Iris pigment epithelial cell (primary cell): Measurements from ENCODE around the gene FAM168B.
A peak's percentile ranks its signal among the peaks of the same experiment; 100 is the strongest.
"Not testable (repeated sequence)": the region's sequence is repeated elsewhere in the genome, so short reads cannot be mapped to it uniquely, and the experiment has no call there.

Experiments
- DNase-seq: peaks from one replicate; pipeline ENCODE4 v3.0.0-alpha.2; 2011; ENCODE audit warnings: low read depth

Gene FAM168B

GRCh38 chr2:131094463-131095281 lies 1.4 kb upstream of the FAM168B start:
- DNase-seq = no peak

- no peak for DNase-seq
Observed at GRCh38 chr2:131093696-131094462, 619 bp upstream of the FAM168B start.

DNA sequence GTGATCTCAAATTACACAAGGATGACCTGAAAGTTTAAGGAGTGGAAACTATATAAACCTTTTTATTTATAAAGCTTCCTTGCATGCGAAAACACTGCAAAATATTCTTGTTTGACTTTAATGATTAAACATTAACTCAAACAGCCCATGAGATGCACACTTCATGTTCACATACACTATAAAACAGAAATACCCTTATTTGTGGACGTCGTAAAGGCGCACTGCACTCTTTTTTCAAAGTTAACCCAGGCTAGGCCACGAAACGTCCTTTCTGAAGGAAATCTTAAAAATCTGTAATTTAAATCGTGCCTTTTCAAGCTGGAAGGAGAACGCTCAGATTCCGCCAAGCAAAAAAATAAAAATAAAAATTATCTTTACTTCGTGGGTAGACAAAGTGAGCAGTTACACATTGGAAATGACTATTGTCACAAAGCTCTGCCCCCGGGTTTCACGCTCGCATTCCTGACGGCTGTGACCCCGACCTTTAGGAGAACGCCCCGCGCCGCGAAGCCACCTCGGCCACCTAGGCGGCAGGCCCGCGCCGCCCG lies 728 bp downstream of the FAM168B start:
- no peak for DNase-seq

DNA sequence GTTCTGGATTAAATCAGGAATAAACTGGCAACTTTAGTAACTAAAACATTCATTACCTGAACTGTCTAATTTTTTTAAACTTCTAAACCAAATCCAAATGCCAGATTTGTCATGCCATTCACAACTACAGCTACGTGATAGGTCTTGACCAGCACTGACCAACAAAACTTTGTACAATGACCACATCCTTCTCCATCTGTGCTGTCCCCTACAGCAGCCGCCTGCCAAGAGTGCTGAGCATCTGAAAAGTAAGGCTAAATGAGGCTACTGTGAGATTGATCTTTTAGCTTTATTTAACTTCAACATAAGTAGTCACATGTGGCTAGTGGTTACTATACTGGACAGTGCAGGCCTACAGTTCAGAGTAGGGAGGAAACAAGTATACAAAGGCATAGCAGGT lies 7.6 kb downstream of the FAM168B start:
- peak; percentile 29 for DNase-seq

DNA sequence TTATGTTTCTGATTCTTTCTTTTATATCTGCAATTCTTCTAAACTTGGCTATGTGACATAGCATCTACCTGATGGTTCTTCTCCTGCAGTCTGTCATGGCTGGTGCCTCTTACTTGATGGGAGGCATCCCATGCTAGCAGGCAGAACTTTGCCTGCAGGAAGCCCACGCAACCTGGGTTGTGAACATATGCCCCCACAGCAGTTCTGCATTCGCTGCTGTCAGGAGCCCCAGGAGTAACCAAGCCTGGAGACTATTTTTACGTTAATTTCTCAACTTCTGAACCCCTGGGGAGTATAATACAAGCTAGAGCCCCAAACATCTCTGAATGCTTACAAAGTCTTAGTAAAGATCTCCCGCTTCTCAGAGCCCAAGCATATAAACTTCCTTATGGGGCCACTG lies 12.1 kb downstream of the FAM168B start:
- no peak for DNase-seq

GRCh38 chr2:131079931-131080330 lies 13.3 kb downstream of the FAM168B start:
- DNase-seq = not testable (repeated sequence)

DNA sequence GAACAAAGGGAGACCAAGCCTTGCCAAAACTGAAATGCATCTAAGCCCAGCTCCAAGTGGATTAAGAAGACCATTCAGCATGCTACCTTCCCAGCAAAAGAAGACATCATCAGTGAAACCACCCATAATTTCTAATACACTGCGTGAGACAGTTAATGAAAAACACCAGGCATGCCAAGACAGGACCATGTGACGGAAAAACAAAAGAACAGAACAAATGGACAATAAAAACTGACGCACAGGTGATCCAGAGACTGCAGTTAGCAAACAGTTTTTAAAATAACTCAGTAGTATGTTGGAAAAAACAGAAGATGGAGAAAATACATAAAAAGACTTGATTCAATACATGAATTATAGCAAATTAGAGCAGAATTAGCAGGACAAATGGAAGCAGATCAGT lies 15.3 kb downstream of the FAM168B start:
- DNase-seq = no peak

- no peak for DNase-seq
Observed at GRCh38 chr2:131077182-131077846, 15.9 kb downstream of the FAM168B start.

- peak; percentile 89 for DNase-seq
Observed at GRCh38 chr2:131076707-131077106, 16.6 kb downstream of the FAM168B start.

- not testable (repeated sequence) for DNase-seq
Observed at GRCh38 chr2:131075578-131075977, 17.7 kb downstream of the FAM168B start.

DNA sequence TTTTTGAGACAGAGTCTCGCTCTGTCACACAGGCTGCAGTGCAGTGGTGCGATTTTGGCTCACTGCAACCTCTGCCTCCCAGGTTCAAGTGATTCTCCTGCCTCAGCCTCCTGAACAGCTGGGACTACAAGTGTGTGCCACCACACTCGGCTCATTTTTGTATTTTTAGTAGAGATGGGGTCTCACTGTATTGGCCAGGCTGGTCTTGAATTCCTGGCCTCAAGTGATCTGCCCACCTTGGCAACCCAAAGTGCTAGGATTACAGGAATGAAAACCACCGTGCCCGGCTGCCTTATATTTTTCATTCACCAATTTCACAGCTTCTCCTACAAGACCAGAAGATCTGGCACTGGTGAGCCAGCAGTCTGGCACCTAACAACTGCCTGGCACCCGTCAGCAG lies 25.1 kb downstream of the FAM168B start:
- DNase-seq = not testable (repeated sequence)

- DNase-seq = no peak
Observed at GRCh38 chr2:131067465-131068125, 25.7 kb downstream of the FAM168B start.

DNA sequence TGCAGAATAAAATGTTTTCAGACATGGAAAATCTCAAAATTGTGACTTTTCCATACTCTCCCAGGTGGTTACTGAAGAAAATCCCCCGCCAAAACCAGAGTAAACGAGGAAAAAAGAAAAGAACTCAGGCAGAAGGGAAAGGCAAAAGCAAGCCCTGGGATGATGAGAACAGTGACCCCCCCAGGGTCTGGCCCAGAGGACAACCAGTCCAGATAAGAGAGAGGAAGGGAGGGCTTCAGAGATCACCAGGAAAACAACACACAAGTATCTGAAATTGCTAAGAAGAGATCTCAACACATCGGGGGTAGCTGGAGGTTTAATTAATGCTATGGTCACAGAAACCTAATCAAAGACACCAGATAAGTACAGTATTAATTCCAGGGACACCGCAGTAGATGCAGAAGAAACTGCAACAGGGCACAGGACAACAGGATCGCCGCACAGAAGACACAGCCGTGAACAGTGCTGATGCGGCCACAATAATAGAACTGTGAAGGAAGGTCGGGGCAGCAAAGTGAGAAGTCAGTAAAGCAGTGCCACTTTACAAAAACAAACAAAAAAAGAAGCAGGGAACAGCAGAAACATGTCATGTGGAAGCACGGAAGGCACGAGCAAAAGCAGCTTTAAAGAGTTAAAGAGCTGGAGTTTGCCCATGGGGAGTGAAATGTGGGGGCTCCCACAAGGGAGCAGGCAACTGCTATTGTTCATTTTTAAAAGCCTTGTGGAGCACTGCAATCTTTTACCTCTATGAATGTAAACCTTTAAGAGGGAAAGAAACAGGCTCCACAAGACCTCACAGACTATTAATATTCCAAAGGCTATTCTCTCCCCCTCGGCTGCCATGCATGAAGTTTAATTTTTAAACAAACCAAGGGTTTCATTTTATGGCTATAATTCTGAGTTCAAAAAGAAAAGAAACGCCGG lies 28.4 kb downstream of the FAM168B start:
- DNase-seq = no peak

GRCh38 chr2:131063501-131064283 lies 29.6 kb downstream of the FAM168B start:
- no peak for DNase-seq

DNA sequence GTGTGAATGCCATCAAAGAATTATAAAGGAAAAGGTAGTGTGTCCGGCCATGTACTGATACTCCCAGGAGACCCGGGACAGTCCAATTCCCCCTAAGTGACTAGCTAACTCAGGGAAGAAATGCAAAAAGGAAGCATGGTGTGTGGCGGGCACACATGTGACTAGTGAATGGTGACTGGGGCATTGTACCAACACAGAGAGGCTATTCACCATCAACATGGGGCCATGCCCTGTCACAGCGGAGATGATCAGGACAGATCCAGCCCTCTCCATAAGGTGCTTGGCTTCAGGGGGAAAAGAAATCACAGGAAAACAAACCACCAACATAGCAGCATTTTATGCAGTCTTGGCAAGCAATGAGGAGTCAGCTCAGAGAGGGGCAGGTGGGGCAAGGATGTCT lies 34.3 kb downstream of the FAM168B start:
- DNase-seq = no peak

GRCh38 chr2:131058214-131058843 lies 34.9 kb downstream of the FAM168B start:
- DNase-seq = no peak

GRCh38 chr2:131056932-131057287 lies 36.4 kb downstream of the FAM168B start:
- DNase-seq = no peak

DNA sequence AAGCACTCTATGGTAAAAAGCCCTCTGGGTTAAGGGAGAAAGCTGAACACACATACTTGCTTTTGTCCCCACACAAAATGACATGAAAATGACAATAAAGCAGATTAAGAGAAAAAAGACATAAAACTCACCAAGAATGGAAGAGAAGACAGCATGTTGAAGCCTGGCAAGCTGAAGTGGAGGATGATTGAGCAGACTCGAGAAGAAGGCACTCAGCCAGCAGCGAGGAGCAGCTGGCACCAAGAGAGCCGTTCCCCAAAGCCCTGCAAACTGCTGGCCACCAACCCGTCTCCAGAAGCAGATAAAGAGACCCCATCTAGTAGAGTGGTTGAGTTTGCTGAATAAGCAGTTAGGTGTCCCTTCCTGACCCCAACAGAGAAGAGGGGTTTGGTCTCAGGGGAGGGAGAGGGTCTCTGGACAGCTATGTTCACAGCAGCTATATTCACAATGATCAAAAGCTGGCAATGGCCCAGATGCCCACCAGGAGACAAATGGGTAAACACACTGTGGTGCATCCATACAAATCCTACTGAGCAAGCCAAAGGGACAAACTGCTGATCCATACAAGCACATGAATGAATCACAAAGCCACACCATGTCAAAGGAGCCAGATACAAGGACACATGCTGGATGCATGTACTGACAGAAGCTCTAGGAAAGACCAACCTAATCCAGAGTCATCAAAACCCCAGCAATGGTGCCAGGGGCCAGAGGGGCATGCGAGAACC lies 36.9 kb downstream of the FAM168B start:
- DNase-seq = no peak
